Daoy (cell line): ENCODE data around the gene PDIA6. TPM values are rescaled to one million over a fixed set of nuclear protein-coding genes. Genes with fewer than 3 reads are reported as not detected.
"Not testable (repeated sequence)": the region's sequence is repeated elsewhere in the genome, so short reads cannot be mapped to it uniquely, and the experiment has no call there.

Experiments
- DNase-seq: peaks from one replicate; pipeline ENCODE4 v3.0.0-alpha.2; 2015; ENCODE audit warnings: low read depth
- total RNA-seq: library from RNA; depleted of rRNA; stranded (reverse); fragments of >200 nt; shearing (Covaris generic); gene quantifications from 2 replicates; pipeline ENCODE4 v1.2.3, GENCODE V29; 2014

The PDIA6 gene
- total RNA-seq, 1 experiment from 2014 or later = 381 TPM

DNA sequence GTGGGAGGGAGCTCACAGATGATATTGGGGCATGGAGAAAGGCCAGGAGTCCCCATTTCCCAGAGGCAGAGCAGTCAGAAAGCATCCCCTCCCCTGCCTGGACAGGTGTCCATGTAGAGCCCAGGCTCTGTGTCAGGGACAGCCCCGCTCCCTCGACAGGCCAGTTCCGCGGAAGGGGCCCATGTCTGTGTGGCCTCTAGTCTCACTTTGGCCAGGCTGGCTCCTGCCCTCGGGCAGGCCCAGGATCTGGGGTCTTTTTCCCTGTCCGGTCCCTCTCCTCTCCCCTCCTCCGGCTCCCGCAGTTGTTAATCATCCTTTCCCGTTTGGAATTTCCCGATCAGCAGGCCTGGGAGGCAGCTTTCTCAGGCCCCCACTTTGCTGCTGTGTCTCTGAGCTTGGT lies 20.4 kb upstream of the PDIA6 start:
- no peak for DNase-seq

DNA sequence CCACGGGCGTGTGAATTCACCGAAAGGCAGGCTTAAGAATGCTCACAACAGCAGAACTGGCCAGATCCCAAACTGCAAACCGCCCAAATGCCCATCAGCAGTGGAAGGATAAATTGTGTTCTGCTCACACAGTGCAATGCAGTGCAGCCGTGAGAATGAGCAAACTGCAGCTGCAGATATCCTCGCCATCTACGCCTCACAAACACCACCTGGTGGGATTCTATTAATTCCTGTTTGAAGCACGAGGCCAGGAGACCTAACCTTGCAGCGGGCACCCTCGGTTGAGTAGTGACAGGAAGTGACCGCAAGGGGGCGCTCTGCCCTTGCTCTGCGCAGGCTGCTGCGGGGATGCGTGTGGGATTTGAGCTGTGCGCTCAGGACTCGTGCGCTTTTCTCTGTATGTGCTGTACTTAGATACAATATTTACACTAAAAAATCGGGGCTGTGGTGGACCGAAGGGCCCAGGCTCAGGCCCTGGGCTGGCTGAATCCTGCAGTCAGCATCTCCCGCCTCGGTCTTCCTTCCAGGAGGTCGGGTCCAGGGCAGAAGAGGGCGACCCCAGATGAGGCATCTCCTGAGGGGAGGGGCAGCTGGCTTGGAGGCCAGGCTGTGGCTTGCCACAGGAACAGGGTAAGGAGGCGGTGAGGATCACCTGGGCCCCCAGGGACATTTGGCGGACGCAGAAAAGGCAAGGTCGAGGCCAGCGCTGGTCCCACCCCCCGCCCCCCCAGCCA lies 19.8 kb upstream of the PDIA6 start:
- DNase-seq = peak; percentile 88

GRCh38 chr2:10831400-10831985 lies 18.9 kb upstream of the PDIA6 start:
- DNase-seq = no peak

GRCh38 chr2:10830641-10831399 lies 18.2 kb upstream of the PDIA6 start:
- no peak for DNase-seq

DNA sequence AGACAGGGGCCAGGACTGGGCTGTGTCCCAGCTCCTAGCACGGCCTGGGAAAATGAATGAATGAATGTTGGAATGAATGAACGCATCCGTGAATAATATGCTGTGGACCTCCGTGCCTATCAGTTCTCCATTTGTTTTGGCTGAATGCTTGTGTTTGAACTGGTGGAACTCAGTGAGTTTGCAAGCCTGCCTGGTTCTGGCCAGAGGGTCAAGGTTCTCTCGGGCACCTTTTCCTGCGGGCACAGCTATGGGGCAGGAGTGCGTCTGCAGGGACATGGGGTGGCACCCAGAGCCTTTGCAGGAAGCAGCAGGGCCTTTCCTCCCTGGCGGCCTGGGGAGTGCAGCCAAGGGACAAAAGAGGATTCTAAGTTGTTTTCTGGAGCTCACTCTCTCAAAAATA lies 17.6 kb upstream of the PDIA6 start:
- no peak for DNase-seq

DNA sequence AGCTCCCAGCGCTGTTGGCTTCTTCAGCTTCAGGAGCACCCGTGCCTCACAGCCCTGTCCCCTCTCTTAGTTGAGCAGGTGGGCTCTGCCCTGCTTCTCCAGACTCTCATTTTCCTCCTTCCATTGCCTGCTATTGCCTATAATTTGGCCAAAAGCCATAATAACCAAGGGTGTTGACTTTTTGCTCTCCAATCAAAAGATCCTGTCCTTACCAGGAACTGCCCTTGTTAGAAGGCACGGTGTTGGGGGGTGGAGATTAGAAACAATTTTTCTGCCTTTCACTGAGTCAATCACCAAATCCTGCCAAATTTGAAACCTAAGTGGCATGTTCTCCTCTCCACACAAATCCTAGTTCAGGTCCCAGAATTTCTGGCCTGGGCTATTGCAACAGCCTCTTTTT lies 16.7 kb upstream of the PDIA6 start:
- DNase-seq = no peak

DNA sequence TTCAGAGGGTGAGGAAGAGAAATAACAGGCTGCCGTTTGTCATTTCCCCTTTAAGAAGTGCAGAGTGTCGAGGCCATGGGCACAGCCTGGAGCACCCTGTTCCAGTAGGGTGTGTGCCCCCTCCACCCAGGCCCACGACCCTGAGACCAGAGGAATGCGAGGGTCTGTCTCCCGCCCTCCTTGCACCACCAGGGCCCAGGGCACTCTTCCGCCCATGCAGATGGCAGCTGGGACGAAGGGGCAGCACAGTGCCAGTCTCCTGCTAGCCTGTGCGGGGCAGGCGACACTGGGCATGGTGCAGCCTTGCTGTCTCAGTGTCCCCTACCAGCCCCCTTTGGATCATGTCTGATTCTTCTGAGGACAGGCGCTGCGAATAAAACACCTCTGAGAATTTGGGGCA lies 15.8 kb upstream of the PDIA6 start:
- no peak for DNase-seq

DNA sequence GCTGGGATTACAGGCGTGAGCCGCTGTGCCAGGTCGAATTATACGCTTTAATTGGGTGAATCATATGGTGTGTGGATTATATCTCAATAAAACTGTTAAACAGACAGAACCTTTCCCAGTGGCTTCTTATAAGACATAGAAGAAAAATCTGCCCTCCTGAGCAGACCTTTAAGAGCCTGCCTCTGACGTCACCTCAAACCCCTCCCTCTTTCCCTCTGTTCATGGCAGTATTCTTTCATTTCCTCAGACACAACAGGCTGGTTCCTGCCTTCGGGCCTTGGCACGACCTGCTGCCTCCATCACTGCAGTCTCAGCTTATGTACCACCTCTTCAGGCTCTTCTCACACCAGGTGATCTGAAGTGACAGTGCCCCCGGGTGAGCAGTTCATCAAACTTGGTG lies 14.0 kb upstream of the PDIA6 start:
- no peak for DNase-seq

GRCh38 chr2:10826026-10826425 lies 13.4 kb upstream of the PDIA6 start:
- no peak for DNase-seq

GRCh38 chr2:10824191-10824590 lies 11.6 kb upstream of the PDIA6 start:
- DNase-seq = no peak

DNA sequence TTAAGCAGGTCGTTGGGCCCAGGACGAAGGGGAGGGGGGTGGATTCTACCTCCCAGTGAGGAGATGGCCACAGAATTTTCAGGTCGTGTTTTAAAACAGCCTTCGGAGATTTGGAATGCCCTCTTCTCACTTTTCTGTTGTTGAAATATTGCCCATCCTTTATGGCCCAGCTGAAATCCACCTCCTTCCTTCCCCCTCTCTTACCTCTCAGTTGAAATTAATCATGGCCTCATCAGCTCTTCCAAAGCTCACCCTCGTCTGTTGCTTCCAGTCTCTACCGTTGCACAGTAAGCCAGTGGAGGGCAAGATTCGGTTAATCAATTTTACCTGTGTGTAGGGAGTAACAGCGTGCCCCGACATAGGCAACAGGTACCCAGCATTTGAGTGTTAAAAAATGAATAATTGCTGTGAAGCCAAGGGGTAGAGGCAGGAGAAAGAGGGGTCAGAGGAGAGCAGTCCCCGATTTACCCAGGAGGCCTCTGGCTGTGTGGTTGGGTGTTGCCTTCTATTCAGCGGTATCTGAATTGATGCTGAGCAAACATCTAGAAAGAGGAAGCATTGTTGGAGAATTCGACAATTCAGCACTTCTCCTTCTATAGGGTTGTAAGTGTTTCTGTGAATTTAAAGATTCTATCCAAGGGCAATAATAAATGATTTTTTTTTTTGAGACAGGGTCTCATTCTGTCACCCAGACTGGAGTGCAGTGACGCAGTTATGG lies 8.6 kb upstream of the PDIA6 start:
- DNase-seq = no peak

- DNase-seq = no peak
Measured at GRCh38 chr2:10820562-10820961, 8.0 kb upstream of the PDIA6 start.

DNA sequence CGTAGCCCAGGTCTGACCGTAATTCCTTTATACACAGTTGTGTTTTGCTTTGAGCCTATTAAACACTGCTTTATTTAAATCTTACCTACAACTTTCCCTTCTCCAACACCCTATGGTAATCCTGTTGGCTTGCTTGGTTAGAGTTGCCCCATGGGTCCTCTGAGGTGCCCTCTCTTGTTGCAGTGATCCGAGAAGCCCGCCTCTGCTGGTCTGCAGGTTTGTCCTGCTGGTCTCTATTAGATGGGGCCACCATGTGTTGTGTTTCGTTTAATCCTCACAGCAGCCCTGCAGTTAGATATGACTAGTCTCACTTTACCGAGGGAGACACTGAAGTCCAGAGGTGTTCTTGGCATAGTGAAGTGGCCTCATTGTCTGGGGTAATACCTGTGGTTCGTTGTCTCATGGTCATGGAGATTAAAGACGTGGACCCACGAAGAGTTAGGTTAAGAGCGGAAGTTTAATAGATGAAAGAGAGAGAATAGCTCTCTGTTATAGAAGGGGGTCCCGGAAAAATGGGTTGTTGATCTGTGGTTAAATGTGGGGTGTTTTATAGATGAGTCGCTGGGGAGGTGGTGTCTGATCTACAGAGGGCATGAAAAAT lies 7.2 kb upstream of the PDIA6 start:
- DNase-seq = no peak

DNA sequence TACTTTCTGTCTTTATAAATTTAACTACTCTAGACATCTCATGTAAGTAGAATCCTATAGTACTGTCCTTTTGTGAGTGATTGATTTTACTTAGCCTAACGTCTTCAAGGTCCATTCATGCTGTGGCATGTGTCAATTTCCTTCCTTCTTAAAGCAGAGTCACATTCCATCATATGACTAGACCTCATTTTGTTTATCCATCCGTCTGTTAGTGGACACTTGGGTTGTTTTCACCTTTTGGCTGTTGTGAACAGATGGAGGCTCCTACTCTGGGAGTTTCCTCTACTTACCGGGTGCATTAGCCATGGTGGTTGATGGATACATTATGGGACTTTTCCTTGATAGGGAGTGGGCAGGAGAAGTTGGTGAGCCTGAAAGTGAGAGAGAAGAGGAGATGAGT lies 6.4 kb upstream of the PDIA6 start:
- no peak for DNase-seq

- DNase-seq = not testable (repeated sequence)
Measured at GRCh38 chr2:10818305-10818704, 5.7 kb upstream of the PDIA6 start.

- no peak for DNase-seq
Measured at GRCh38 chr2:10817413-10817812, 4.8 kb upstream of the PDIA6 start.

DNA sequence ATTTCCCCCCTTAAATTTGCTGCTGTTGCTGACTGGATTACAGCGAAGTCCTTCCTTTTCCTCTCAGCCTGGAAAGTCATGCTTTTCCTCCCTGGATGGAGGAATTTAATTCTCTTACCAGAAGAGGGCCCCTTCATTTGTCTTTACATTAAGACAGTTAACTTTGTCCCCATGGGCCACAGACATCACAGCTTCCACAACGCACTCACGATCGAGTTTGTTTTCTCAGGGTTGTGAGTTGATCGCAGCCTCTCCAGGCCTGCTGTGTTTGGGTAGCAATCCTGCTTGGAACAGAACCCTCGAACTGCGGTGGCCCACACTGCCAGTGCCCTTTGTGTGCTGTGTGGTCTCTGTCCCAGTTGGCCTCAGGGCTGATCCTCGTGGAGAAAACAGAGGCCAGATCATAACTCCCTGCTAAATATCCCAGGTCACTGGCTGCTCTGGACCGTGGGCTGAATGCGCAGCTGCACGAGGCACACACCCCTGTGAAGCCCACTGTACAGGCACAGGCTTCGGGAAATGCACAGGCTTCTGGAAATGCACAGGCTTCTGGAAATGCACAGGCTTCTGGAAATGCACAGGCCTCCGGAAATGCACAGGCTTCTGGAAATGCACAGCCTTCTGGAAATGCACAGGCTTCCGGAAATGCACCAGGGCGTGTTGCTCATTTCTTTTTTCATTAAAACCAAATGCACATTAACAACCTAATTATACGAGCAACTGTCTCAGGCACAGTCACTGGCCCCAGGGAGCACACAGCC lies 2.2 kb upstream of the PDIA6 start:
- DNase-seq = no peak

DNA sequence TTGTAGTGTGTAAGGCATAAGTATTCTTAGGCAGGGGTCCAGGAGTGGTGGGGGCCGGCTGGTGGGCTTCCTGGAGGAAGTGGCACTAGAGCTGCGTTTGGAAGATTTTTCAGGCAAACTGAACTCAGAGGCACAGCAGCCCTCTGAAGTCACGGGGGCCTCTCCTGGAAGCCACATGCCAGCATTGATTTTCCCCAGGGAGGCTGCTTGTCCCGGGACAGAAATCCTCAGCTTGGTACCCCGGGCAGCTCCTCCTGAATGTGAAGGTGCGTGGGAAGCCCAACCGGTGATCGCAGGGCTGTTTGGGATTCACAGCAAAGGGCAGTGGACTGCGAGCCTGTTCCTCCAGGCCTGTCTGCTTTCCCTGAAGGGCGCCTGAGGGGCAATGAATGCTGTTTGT lies 1.6 kb upstream of the PDIA6 start:
- DNase-seq = no peak

DNA sequence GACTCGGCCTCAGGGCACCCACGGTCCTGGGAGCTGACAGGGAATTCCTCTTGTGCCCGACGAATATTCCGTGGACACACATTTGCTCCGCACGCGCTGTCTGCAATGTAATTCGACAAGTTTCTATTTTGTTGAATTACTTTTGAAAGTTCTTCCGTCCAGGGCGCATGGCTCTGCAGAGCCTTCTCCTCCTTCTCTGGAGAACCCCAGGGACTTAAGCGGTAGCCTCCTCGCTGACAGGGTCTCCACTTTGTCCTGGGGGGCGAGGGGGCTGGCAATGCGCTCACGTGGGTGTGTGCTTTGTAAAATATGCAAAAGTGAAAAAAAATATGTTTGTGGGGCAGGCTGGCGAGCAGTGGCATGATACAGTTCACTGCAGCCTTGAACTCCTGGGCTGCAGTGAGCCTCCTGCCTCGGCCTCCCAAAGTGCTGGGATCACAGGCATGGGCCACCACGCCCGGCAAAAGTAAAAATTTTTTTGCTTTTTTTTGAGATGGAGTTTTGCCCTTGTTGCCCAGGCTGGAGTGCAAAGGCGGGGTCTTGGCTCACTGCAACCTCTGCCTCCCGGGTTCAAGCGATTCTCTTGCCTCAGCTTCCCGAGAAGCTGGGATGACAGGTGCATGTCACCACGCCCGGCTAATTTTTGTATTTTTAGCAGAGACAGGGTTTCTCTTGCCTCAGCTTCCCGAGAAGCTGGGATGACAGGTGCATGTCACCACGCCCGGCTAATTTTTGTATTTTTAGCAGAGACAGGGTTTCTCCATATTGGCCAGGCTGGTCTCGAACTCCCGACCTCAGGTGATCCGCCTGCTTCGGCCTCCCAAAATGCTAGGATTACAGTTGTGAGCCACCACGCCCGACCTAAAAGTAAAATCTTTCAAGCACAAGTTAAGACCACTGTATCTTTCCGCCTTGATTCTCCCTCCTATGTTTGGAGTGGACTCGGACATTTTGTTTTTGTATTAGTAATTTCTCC lies 866 bp upstream of the PDIA6 start:
- not testable (repeated sequence) for DNase-seq

DNA sequence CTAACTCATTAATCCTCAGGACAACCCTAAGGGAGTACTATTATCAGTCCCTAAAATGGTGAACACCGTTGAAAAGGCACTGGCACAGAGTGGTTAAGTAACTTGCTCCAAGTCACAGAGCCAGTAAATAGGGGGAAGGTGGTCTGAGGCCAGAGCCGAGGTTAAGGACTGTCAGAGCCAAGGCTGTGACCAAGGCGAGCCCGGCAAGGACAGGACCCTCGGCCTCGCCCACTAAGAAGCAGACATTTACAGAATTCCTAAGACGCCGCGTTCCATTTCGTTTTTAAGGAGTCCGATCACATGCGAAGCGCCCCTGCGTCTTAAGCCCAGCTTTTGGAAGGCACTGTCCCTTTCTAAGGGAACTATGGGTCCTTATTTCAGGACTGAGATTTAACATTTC lies 1.1 kb downstream of the PDIA6 start:
- DNase-seq = no peak
